K562 (cell line): ENCODE results near the gene PI4KA. TPM values are rescaled to one million over a fixed set of nuclear protein-coding genes. Genes with fewer than 3 reads are reported as not detected.

ENCODE experiments used
- ARNT ChIP-seq, 2 experiments: fragments of 450-650 bp; IDR thresholded peaks; 2 replicates each; pipeline ENCODE4 v1.6.1; 2016; ENCODE audit warnings: mild to moderate bottlenecking in 1 of 2
- EHMT2 ChIP-seq: fragments of 450-650 bp; IDR thresholded peaks from 2 replicates; pipeline ENCODE4 v1.6.1; 2018; ENCODE audit warnings: antibody characterized with exemption
- HIVEP1 ChIP-seq: fragments of 250-450 bp; sonication (Bioruptor Pico); IDR thresholded peaks from 2 replicates; pipeline ENCODE4 v1.4.0; 2020; ENCODE audit warnings: mild to moderate bottlenecking
- KDM2B ChIP-seq: fragments of 250-450 bp; sonication (Bioruptor Pico); IDR thresholded peaks from 2 replicates; pipeline ENCODE4 v1.8.0; 2021; ENCODE audit warnings: mild to moderate bottlenecking, moderate library complexity
- MTF1 ChIP-seq: fragments of 250-450 bp; sonication (Bioruptor Pico); IDR thresholded peaks from 2 replicates; pipeline ENCODE4 v1.9.0; 2021; ENCODE audit warnings: moderate library complexity, mild to moderate bottlenecking, inconsistent platforms, borderline replicate concordance
- NR4A1 ChIP-seq, 2 experiments: fragments of 250-450 bp in 1 of 2; fragments of 450-650 bp in 1 of 2; sonication (Bioruptor Pico) in 1 of 2; IDR thresholded peaks; 2 replicates each; pipeline versions ENCODE4 v1.4.0 to v1.6.1; 2016 to 2020; ENCODE audit warnings: mild to moderate bottlenecking in 2 of 2, missing compliant biosample characterization in 1 of 2, missing genetic modification characterization in 1 of 2, moderate library complexity in 1 of 2
- SP1 ChIP-seq: sonication (generic); formaldehyde crosslinking; IDR thresholded peaks from 2 replicates; pipeline ENCODE4 v1.8.1; 2022; ENCODE audit warnings: mild to moderate bottlenecking, missing genetic modification reagents
- ZNF12 ChIP-seq: sonication (generic); formaldehyde crosslinking; IDR thresholded peaks from 2 replicates; pipeline ENCODE4 v1.4.0; 2020; ENCODE audit warnings: mild to moderate bottlenecking, missing genetic modification reagents
- ZNF165 ChIP-seq: fragments of 250-450 bp; sonication (Bioruptor Pico); IDR thresholded peaks from 2 replicates; pipeline ENCODE4 v1.4.0; 2020; ENCODE audit warnings: borderline replicate concordance
- ZNF24 ChIP-seq: fragments of 450-650 bp; IDR thresholded peaks from 2 replicates; pipeline ENCODE4 v1.6.1; 2016
- ZNF551 ChIP-seq: fragments of 250-450 bp; sonication (Bioruptor Pico); IDR thresholded peaks from 2 replicates; pipeline ENCODE4 v1.5.0; 2021; ENCODE audit warnings: mild to moderate bottlenecking, moderate library complexity
- polyA plus RNA-seq, 8 experiments: library from polyadenylated mRNA; depleted of rRNA in 4 of 8; stranded (reverse) in 5 of 8; unstranded in 3 of 8; fragments of >200 nt; fragmentation: Nextera tagmentation in 2 of 8; fragmentation: Illumina TruSeq in 1 of 8; extraction: Ambion mirVana in 2 of 8; extraction: Trizol in 1 of 8; gene quantifications; 2 replicates each; pipeline versions ENCODE4 v1.2.1 to v1.2.3, GENCODE V29; 2011 to 2014; ENCODE audit warnings: inconsistent platforms in 1 of 8, missing spikeins in 1 of 8
- total RNA-seq, 7 experiments: library from RNA; depleted of rRNA in 6 of 7; stranded (reverse); fragments of >200 nt in 6 of 7; fragmentation: Illumina TruSeq in 2 of 7; extraction: Trizol in 2 of 7; gene quantifications; 2 replicates each; pipeline versions ENCODE4 v1.2.1 to v1.2.3, GENCODE V29; 2011 to 2021; ENCODE audit warnings: low replicate concordance in 1 of 7
- TF ChIP-seq, protein P1 (sequence below): fragments of 250-450 bp; sonication (Bioruptor Pico); IDR thresholded peaks from 2 replicates; pipeline ENCODE4 v1.9.0; 2021; ENCODE audit warnings: mild to moderate bottlenecking, inconsistent platforms
- TF ChIP-seq, protein P2 (sequence below): fragments of 450-650 bp; conservative IDR thresholded peaks from 2 replicates; pipeline ENCODE4 v1.6.1; 2016; ENCODE audit warnings: missing genetic modification characterization, low read depth, mild to moderate bottlenecking, missing compliant biosample characterization, moderate library complexity
- TF ChIP-seq, protein P3 (sequence below): fragments of 250-450 bp; sonication (Bioruptor Pico); IDR thresholded peaks from 2 replicates; pipeline ENCODE4 v1.8.0; 2021; ENCODE audit warnings: borderline replicate concordance, mild to moderate bottlenecking, moderate library complexity; ENCODE audit not compliant: poor library complexity, severe bottlenecking
- TF ChIP-seq, protein P4 (sequence below), 2 experiments: fragments of 450-650 bp in 1 of 2; sonication (generic) in 1 of 2; formaldehyde crosslinking in 1 of 2; IDR thresholded peaks in 1 of 2; conservative IDR thresholded peaks in 1 of 2; 2 replicates each; pipeline versions ENCODE4 v1.6.1 to v1.8.1; 2016 to 2023; ENCODE audit warnings: mild to moderate bottlenecking in 2 of 2, moderate library complexity in 2 of 2, inconsistent platforms in 1 of 2, missing genetic modification reagents in 1 of 2
- TF ChIP-seq, protein P5 (sequence below), 3 experiments: IDR thresholded peaks in 2 of 3; conservative IDR thresholded peaks in 1 of 3; 2 replicates each; pipeline ENCODE4 v1.5.1; 2011 to 2012; ENCODE audit warnings: low read length in 3 of 3, mild to moderate bottlenecking in 3 of 3, control low read depth in 2 of 3, improper control_type of control experiment in 1 of 3, inconsistent platforms in 1 of 3, low read depth in 1 of 3, mixed read lengths in 1 of 3, moderate library complexity in 1 of 3; ENCODE audit not compliant: insufficient read depth in 2 of 3

Gene PI4KA
- total and polyA plus RNA-seq, 9 of the 15 experiments (the other 6 are each of a cell fraction or from before 2014, with no cell fraction given) = 7.3 to 187 (median 84.7) TPM

DNA sequence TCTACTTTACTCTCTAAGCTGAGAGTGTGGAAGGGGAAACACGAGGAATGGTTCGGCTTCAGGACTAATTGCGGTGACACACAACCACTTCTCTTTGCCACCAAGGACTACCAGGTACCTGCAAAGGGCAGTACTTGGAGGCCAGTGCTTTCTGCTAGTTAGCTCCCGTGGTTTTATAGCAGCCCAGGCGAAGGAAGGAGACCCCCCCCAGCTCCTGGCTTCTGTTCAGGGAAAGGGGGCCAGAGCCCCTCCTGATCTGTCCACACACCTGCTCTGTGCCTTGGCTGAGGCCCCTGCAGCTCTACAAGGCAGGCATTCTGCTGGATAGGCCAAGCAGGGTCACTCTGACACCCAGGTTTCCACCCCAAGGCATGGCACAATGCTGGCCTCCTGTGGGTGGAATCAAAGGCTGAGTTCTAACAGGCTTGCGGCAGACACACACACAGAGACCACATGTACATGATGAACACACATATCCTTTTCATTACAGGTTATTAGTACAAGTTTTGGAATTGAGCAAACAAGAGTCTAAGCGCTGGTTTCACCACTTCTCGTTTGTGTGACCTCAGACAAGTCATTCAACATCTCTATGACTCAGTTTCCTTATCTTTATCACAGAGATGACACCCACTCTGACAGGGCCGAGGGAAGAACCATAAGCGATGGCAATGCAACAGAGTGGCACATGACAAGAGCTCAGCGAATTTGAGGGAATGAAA, 77.2 kb downstream of the PI4KA start (continued):
- peak; percentile 71; the same call in 1 of the 2 replicates for TF ChIP-seq NR4A1 (CRISPR knock-in tag; IDR thresholded peaks at IDR 0.05)
- no peak for TF ChIP-seq NR4A1 (tag; IDR thresholded peaks at IDR 0.05)
- 0 out of 2 replicates have a peak, but pooled peaks have one; percentile 14 for TF ChIP-seq HIVEP1 (CRISPR knock-in tag)
- TF ChIP-seq, protein P1, sequence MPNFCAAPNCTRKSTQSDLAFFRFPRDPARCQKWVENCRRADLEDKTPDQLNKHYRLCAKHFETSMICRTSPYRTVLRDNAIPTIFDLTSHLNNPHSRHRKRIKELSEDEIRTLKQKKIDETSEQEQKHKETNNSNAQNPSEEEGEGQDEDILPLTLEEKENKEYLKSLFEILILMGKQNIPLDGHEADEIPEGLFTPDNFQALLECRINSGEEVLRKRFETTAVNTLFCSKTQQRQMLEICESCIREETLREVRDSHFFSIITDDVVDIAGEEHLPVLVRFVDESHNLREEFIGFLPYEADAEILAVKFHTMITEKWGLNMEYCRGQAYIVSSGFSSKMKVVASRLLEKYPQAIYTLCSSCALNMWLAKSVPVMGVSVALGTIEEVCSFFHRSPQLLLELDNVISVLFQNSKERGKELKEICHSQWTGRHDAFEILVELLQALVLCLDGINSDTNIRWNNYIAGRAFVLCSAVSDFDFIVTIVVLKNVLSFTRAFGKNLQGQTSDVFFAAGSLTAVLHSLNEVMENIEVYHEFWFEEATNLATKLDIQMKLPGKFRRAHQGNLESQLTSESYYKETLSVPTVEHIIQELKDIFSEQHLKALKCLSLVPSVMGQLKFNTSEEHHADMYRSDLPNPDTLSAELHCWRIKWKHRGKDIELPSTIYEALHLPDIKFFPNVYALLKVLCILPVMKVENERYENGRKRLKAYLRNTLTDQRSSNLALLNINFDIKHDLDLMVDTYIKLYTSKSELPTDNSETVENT = peak; percentile 44; the same call in 1 of the 2 replicates
- TF ChIP-seq ZNF551 = no peak
- no peak for TF ChIP-seq ARNT (IDR thresholded peaks at IDR 0.05)
- peak; percentile 63; the same call in 1 of the 2 replicates for TF ChIP-seq MTF1 (CRISPR knock-in tag)
- TF ChIP-seq SP1 (CRISPR knock-in tag) = no peak
- TF ChIP-seq, protein P2, sequence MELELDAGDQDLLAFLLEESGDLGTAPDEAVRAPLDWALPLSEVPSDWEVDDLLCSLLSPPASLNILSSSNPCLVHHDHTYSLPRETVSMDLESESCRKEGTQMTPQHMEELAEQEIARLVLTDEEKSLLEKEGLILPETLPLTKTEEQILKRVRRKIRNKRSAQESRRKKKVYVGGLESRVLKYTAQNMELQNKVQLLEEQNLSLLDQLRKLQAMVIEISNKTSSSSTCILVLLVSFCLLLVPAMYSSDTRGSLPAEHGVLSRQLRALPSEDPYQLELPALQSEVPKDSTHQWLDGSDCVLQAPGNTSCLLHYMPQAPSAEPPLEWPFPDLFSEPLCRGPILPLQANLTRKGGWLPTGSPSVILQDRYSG (tag) = no peak
- TF ChIP-seq, protein P3, sequence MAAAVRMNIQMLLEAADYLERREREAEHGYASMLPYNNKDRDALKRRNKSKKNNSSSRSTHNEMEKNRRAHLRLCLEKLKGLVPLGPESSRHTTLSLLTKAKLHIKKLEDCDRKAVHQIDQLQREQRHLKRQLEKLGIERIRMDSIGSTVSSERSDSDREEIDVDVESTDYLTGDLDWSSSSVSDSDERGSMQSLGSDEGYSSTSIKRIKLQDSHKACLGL = no peak
- TF ChIP-seq ZNF12 = no peak
- no peak for TF ChIP-seq EHMT2
- no peak for TF ChIP-seq KDM2B
- TF ChIP-seq, protein P4, sequence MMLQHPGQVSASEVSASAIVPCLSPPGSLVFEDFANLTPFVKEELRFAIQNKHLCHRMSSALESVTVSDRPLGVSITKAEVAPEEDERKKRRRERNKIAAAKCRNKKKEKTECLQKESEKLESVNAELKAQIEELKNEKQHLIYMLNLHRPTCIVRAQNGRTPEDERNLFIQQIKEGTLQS (IDR thresholded peaks at IDR 0.05) = no peak
- TF ChIP-seq, protein P4 (CRISPR knock-in tag; conservative IDR thresholded peaks at IDR 0.05) = 0 out of 2 replicates have a peak, but pooled peaks have one; percentile 4
- TF ChIP-seq ZNF24 = no peak
- peak; percentile 62; the same call in 1 of the 2 replicates for TF ChIP-seq ZNF165 (CRISPR knock-in tag)
- TF ChIP-seq, protein P5, sequence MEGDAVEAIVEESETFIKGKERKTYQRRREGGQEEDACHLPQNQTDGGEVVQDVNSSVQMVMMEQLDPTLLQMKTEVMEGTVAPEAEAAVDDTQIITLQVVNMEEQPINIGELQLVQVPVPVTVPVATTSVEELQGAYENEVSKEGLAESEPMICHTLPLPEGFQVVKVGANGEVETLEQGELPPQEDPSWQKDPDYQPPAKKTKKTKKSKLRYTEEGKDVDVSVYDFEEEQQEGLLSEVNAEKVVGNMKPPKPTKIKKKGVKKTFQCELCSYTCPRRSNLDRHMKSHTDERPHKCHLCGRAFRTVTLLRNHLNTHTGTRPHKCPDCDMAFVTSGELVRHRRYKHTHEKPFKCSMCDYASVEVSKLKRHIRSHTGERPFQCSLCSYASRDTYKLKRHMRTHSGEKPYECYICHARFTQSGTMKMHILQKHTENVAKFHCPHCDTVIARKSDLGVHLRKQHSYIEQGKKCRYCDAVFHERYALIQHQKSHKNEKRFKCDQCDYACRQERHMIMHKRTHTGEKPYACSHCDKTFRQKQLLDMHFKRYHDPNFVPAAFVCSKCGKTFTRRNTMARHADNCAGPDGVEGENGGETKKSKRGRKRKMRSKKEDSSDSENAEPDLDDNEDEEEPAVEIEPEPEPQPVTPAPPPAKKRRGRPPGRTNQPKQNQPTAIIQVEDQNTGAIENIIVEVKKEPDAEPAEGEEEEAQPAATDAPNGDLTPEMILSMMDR (IDR thresholded peaks at IDR 0.05 in 2 of 3, conservative IDR thresholded peaks at IDR 0.05 in 1 of 3; ENCODE audit: insufficient read depth in 2 of 3, low read depth in 1 of 3, low read length in 3 of 3) = 0 out of 6 replicates have a peak, but pooled peaks of 1 of the 3 experiments have one; percentile 12
